ENCODE measurements around the gene FIG4. TPM values are rescaled to one million over a fixed set of nuclear protein-coding genes. Genes with fewer than 3 reads are reported as not detected.

The FIG4 gene
- total and polyA plus RNA-seq, 2 of the 4 experiments (the other 2 are of a cell fraction), result 12.1 to 15.4 TPM

DNA sequence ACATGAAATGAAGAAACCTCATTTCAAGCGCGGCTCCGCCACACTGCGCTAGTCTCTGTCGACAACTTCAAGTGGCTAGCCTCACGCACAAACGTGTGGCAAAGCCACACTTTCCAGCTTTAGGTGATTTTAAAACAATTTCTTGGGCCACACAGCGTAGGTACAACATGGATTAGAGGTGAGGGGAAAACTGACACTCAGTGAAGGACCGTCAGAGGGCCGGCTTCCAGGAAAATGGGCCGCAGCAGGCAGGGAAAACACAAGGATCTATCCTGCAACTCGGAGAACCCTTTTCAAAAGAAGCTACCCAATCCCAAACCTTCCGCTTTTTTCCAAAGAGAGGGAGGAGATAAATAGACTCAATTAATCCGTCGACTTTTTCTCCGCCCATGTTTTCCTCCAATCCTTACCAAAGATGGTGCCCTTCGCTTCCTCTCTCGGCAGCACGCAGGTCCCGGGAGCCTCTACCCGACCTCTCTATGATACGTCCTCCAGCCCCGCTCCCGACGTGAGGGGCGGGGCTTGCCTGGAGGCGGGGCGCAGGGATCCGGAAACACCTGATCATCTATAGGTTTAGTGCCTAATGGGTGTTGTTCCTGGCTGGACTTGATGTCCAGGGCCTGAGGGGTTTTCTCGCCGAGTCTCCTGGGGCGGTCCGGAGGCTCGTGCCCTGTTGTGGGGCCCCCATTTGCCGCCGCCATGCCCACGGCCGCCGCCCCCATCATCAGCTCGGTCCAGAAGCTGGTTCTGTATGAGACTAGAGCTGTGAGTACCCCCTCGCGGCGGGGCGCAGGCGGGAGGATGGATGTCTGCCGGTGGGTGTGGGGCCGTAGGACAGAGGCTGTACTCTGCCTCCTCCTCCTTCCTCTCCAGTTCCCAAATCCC is at the start of gene FIG4, which contains the start of gene AK9 (continued):
- peak; percentile 41 for TF ChIP-seq RAD21 (IDR thresholded peaks at IDR 0.05; ENCODE audit: low read length)
- no peak for TF ChIP-seq SMC3 (IDR thresholded peaks at IDR 0.05; ENCODE audit: low read depth, low read length)
- TF ChIP-seq, protein P1, sequence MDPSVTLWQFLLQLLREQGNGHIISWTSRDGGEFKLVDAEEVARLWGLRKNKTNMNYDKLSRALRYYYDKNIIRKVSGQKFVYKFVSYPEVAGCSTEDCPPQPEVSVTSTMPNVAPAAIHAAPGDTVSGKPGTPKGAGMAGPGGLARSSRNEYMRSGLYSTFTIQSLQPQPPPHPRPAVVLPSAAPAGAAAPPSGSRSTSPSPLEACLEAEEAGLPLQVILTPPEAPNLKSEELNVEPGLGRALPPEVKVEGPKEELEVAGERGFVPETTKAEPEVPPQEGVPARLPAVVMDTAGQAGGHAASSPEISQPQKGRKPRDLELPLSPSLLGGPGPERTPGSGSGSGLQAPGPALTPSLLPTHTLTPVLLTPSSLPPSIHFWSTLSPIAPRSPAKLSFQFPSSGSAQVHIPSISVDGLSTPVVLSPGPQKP (IDR thresholded peaks at IDR 0.05; ENCODE audit: borderline replicate concordance, low read depth, low read length), result no peak

DNA sequence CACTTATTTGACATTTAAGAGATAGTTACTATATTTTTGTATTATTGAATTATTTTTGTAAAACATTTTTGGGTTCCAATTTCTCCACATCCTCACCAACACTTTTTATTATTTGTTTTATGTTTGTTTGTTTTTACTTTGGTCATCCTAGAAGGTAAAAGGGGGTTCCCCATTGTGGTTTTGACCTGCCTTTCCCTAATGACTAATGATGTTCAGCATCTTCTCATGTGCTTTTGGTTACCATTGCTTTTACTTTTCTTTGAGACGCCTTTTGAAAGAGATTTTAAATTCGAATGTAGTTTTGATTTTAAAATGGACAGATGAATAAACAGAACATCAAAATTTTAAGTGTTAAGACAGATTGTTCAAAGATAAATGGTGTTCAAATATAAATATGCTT is 47.0 kb upstream of the FIG4 start:
- intact Hi-C loops (cut with micrococcal nuclease), result no loop called here

More for the DNA sequence above, 47.0 kb upstream of the FIG4 start:
- no peak overlapping the region for H2AK5ac ChIP-seq (ENCODE audit: low read depth, low read length)
- DNase-seq (no peak), ATAC-seq (ENCODE audit: low read depth) (no peak)
- H2BK5ac ChIP-seq (ENCODE audit: low read depth, low read length, poor library complexity, severe bottlenecking), result no peak overlapping the region
- H2BK120ac ChIP-seq (ENCODE audit: low read depth, low read length), result no peak overlapping the region
- no peak overlapping the region for H3K4me2 ChIP-seq (ENCODE audit: low read depth, low read length)
- H4K91ac ChIP-seq (ENCODE audit: insufficient read depth, low read depth, low read length), result no peak overlapping the region
- ChIA-PET CTCF (no interaction called here), POLR2A (ENCODE audit: unreplicated experiment) (no interaction called here)
- no peak overlapping the region for H3K4ac ChIP-seq (ENCODE audit: low read depth, low read length)
- H3K79me1 ChIP-seq (ENCODE audit: low read depth in 1 of 2, low read length in 2 of 2), result no peaks in the 10 kb centered on the region
- no peaks in the 10 kb centered on the region for H3K27me3 ChIP-seq (ENCODE audit: control insufficient read depth, insufficient read depth, low read length)
- H2BK15ac ChIP-seq (ENCODE audit: low read depth, low read length), result no peak overlapping the region
- H3K27ac ChIP-seq (ENCODE audit: insufficient read depth, low read length), result no peak overlapping the region
- H3K9me3 ChIP-seq (ENCODE audit: control insufficient read depth, insufficient read depth, low read length), result no peaks in the 10 kb centered on the region
- no peak overlapping the region for H3K9ac ChIP-seq (ENCODE audit: low read depth, low read length)
- no peaks in the 10 kb centered on the region for H3K4me1 ChIP-seq (ENCODE audit: control insufficient read depth, insufficient read depth, low read length)
- no peaks in the 10 kb centered on the region for H3K9me1 ChIP-seq (ENCODE audit: insufficient read depth, low read length)
- H4K8ac ChIP-seq (ENCODE audit: low read depth in 2 of 2, low read length in 2 of 2), result no peak overlapping the region
- H3K4me3 ChIP-seq (ENCODE audit: insufficient read depth, low read depth, low read length), result no peak overlapping the region
- H2BK20ac ChIP-seq (ENCODE audit: low read depth, low read length), result no peak overlapping the region
- no CpG with 5 or more reads among the region's 2 CpGs for WGBS, 2 experiments (ENCODE audit: extremely low coverage in 2 of 2, insufficient read length in 1 of 2)
- no peak overlapping the region for H3K18ac ChIP-seq (ENCODE audit: low read depth, low read length)
- H3K56ac ChIP-seq (ENCODE audit: extremely low read depth, insufficient read depth, low read length), result no peak overlapping the region
- dilution Hi-C loops (cut with HindIII; ENCODE audit: low sequenced_read_pairs, unreplicated experiment) (no loop called here), in situ Hi-C loops (cut with MboI; ENCODE audit: low sequenced_read_pairs) (no loop called here)
- no peak overlapping the region for H3K23ac ChIP-seq (ENCODE audit: low read depth, low read length)
- no peak overlapping the region for H4K5ac ChIP-seq (ENCODE audit: low read depth, low read length)
- H2AFZ ChIP-seq (replicated peaks; ENCODE audit: low read length, poor library complexity), result no peak overlapping the region
- BruUV-seq (replicated peaks), result no TSS peak
- no peak for TF ChIP-seq CHD1 (IDR thresholded peaks at IDR 0.05; ENCODE audit: low read depth, low read length)
- no peak for TF ChIP-seq MAZ (IDR thresholded peaks at IDR 0.05; ENCODE audit: borderline replicate concordance, low read depth, low read length)
- TF ChIP-seq POLR2A (IDR thresholded peaks at IDR 0.05; ENCODE audit: low read depth, low read length), result no peak
- TF ChIP-seq, protein P1 (IDR thresholded peaks at IDR 0.05; ENCODE audit: borderline replicate concordance, low read depth, low read length), result no peak
- TF ChIP-seq, protein P2, sequence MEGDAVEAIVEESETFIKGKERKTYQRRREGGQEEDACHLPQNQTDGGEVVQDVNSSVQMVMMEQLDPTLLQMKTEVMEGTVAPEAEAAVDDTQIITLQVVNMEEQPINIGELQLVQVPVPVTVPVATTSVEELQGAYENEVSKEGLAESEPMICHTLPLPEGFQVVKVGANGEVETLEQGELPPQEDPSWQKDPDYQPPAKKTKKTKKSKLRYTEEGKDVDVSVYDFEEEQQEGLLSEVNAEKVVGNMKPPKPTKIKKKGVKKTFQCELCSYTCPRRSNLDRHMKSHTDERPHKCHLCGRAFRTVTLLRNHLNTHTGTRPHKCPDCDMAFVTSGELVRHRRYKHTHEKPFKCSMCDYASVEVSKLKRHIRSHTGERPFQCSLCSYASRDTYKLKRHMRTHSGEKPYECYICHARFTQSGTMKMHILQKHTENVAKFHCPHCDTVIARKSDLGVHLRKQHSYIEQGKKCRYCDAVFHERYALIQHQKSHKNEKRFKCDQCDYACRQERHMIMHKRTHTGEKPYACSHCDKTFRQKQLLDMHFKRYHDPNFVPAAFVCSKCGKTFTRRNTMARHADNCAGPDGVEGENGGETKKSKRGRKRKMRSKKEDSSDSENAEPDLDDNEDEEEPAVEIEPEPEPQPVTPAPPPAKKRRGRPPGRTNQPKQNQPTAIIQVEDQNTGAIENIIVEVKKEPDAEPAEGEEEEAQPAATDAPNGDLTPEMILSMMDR (conservative IDR thresholded peaks at IDR 0.05; ENCODE audit: low read depth, low read length), result no peak
- no peak for TF ChIP-seq RCOR1 (IDR thresholded peaks at IDR 0.05; ENCODE audit: insufficient replicate concordance, low read length)
- no peaks in the 10 kb centered on the region for H3K36me3 ChIP-seq (ENCODE audit: control insufficient read depth, insufficient read depth, low read length)
- no peak overlapping the region for H2AK9ac ChIP-seq (replicated peaks; ENCODE audit: low read depth, low read length, poor library complexity)
- no peaks in the 10 kb centered on the region for H4K20me1 ChIP-seq (ENCODE audit: insufficient read depth, low read length)
- no peak overlapping the region for H3K14ac ChIP-seq (replicated peaks; ENCODE audit: low read depth, low read length)
